HG03378 (cell line): Measurements from ENCODE around the gene SRXN1.

Experiments
- ATAC-seq: cut with Tn5 transposase; IDR thresholded peaks from one replicate; pipeline ENCODE4 v1.9.1; 2021; ENCODE audit warnings: mild to moderate bottlenecking, moderate library complexity; ENCODE audit not compliant: unreplicated experiment

SRXN1 gene

DNA sequence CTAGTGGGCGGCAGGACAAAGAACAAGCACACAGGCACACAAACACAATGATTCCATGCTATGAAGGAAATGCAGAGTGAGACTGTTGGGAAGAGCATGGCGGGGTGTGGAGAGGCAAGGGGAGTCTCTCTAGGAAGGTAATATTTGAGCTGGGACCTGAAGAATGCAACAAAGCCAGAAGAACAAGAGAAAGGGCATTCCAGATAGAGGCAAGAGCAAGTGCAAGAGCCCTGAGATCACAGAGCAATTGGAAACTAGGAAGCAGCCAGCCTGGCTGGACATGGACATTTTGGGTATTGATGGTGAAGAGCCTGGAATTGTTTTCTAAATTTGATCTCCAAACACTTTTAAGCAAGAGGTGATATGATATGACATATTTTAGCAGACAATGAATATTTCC lies 15.4 kb downstream of the SRXN1 start:
- ATAC-seq = no peak

DNA sequence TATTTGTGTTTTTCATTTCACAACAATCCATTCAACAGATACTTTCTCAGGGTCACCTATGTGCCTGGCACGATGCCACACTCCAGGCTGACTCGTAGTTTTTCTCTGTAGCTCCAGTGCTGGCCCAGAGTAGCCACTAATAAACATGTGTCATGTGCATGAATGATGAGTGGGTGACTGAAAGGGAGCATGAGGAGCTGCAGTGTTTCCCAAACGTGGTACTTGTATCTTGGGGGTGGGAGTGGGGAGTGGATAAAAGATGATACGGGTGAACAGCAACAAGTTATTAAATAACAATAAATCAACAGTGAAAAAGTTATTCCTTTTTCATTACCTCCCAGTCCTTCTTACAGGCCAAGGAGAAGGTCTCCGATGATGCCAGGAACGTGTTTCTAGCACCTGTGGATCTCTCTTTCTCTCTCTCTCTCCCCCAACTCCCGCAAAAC lies 17.1 kb downstream of the SRXN1 start:
- no peak for ATAC-seq

DNA sequence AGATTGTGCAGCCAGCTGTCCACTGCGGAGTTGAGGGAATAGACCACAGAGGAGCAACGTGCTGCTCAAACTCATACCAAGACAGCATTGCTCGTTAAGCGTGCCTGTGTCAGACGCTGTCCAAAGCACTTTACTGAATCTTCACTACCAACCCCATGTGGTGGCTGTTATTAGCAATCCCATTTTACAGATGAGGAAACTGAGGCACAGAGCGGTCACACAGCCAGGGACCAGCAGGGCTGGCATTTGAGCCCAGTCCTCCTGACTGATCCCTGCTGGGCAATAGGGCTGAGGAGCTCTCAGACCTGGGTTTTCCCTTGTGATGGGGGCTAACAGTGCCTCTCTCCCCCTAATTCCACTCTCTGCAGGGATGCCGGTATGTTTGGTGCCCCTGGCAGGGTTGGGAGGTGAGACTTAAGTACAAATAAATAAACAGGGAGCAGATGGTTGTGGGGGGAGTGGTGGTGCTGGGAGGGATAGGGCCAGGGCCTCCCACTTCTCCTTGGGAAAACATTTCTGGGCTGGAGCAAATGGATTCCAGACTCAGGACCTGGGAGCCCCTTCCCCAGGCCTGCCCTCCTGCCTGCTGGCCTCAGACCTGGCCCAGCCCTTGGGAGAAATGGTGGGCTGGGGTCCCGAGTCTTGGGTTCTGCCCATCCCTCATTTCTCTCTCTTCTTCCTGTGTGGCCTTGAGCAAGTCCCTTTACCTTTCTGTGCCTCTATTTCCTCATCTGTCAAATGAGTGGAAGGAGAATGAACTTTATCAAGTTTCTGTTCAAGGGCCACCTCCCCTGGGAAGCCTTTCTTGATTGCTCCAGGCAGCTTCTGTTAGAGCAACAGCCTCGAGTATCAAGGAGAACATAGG lies 17.7 kb downstream of the SRXN1 start:
- ATAC-seq = no peak

DNA sequence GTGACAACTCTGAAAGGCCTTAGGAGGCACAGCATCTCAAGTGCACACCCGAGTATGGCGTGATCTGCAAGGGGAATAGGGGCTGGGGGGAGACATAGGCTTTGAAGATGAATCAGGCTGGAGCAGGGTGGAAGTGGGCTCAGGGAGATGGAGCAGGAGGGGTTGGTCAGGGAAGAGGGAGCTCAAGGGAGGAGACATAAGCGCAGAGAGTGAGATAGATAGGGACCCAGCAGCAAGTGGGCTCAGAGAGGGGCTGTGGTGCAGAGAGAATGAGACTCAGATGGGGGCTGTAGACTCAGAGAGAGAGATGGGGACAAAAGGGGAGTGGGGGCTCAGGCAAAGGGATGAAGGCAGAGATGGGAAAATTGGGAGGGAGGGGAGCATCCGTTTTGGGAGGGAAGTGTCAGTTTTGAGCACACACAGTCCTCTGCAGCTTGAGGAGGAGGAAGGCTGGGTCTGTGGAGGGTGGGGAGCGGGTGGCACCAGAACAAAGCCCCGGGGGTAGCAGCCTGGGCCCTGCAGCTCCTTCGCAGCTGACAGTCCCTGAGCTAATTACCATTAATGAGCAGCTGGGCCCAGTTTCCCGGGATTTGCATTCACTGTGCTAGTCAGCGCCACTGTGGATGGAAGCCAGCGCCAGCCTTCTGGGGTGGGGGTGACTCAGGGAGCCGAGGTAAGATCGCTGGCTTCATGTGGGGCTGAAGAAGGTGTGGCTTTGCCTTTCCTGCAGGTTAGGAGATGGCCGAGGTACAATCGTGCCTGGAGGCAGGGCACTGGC lies 18.7 kb downstream of the SRXN1 start:
- ATAC-seq = no peak

DNA sequence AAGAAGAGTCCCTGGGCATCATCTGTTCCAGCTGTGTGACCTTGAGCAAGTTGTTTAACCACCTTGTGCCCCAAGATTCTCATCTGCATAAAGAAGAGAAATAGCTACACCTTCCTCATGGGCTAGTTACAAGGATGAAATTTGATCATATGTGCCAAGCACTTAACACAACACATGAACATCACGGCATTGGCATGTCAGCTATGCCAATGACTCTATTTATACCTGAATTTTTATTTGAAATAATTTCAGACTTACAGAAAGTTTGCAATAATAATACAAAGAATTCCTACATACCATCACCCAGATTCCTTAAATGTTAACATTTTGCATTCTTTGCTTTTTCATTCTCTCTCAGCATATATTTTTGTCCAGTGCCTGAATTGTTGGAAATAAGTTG lies 21.9 kb downstream of the SRXN1 start:
- ATAC-seq = no peak

DNA sequence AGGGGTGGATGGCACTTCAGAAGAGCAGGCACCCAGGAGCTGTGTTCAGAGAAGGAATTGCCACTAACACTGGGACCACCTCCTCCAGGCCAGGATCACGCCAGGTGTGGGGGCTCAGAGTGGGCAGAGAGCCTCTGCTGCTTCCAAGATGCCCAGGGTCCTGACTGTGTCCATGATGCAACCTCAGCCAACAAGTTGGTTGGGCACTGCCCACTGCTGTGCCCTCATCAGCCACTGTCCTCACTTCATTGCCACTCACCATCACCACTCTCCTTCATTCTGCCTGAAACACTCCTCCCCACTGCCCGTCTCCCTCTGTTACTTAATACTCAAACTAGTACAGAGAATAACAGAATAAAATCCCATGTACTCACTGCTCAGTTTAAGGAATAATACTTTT lies 26.4 kb downstream of the SRXN1 start:
- no peak for ATAC-seq

DNA sequence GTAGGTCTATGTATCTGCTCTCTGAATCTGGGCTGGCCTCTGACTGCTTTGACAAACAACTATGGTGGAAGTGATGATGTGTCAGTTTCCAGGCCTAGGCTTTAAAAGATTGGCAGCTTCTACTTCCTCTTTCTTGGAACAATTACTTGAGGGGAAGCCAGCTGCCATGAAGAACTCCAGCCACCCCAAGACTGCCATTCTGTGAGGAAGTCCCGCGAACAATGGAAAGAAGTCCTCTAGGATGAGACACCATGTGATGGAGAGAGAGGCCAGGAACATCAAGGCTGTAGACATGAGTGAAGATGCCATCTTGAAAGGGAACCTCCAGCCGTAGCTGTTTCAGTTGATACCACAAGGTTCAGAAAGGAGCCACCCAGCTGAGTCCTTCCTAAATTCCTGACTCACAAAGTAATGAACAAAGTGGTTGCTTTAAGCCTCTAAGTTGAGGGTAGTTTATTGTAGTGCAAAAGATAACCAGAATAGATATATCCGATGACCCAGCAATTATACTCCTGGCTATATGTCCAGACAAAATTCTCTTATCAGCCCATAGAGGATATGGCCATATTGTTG lies 27.6 kb downstream of the SRXN1 start:
- ATAC-seq = no peak

DNA sequence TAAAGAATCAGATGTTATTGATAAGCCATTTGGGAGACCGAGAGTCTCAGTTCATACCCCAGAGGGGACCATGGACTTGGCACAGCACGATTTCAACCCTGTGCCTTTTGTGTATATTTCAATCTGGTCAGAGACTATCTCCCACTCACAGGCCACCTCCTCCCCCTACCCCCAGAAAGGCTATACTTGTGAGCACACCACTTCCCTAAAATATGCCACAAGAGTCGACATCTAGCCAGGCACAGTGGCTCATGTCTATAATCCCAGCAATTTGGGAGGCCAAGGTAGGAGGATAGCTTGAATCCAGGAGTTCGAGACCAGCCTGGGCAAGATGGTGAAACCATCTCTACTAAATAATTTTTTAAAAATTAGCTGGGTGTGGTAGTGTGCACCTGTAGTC lies 29.3 kb downstream of the SRXN1 start:
- no peak for ATAC-seq

DNA sequence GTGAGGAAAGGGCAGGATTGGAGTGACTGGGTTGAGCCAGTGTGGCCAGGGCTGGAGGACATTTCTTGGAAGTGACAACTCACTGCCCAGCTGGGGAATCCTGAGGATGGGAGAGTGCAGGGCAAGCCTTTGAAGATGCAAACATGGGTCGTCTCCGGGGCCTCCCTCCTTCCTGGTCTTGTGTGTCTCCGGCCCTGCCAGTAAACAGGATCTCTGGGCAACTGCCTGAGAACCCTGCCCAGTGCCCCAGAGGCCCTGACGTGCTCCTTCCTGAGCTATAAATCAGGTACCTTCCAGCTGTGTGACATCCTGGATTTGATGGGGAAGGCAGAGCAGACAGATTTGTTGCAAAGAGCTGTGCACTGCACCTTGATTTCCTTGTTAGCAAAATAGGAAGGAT lies 30.0 kb downstream of the SRXN1 start:
- no peak for ATAC-seq

DNA sequence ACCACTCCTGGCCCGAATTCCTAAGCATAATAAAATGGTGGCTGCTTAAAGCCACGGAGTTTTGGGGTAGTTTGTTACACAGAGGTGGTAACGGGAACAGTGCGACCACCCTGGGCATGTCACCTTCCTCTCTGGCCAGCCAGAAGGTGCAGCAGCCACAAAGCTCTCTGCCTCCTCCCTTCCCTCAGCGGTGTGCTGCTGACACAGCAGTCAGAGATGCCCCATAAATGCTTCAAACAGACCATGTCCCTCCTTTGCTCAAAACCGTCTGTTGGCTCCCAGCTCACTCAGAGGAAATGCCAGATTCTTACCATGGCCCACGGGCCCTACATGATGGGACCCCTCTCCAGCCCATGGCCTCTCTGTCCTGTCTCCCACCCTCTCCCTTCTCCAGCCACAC lies 30.8 kb downstream of the SRXN1 start:
- no peak for ATAC-seq

DNA sequence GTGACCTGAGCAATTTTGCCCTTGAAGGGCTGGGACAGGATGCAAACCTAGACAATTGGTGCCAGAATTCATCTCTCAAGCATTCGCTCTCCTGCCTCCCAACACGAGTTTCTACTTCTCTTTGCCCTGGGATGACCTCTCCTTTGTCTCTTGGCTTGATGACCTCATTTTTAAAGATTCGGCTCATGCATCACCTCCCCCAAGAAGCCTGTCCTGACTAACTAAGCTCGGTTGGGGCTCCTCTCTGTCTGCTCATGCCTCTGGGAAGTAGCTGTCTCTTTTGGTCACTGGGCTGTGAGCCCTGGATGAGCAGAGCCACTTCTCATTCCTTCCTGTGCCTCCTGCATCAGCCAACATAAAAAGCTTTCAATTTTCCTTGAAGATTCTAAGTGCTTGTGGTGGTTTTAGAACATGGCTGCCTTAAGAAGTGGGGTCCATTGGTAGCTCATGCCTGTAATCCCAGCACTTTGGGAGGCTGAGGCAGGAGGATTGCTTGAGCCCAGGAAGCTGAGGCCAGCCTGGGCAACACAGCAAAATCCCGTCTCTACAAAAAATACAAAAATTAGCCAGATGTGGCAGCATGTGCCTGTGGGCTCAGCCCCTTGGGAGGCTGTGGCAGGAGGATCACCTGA lies 31.8 kb downstream of the SRXN1 start:
- ATAC-seq = no peak

DNA sequence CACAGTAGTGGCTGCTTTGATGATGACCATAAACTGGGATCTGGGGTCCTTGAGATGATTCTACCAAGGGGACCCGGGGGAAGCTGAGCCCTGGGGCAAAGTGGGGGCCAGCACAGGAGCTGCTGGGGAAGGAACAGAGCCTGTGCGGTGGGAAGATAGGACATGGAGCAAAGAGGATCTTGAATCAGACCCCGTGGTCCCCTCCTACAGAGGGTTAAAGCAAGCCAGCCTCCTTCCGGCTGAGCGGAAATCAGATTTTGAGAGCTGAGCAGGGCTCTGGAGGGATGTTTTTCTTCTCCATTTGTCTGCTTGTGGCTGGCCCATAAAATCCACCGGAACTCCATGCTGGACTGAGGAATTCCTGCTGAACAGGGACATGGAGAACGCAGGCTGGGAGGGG lies 32.8 kb downstream of the SRXN1 start:
- ATAC-seq = no peak

DNA sequence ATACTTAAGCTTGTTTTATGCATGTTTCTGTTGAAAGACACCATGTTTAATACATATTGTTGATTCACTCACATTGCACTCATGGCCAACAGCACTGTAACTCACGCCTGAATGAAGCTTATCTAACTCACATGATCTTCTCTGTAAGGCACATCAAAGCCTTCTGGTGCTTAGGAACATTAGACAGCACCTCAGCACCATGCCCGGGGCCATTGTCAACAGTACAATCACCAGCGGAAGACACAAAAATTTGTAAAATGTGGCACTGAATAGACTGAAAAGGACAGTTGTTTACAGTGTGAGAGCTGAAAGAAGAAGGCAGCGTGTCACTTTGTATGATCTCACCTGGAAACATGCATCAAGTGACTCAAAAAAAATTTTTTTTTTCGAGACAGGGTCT lies 34.0 kb downstream of the SRXN1 start:
- no peak for ATAC-seq

DNA sequence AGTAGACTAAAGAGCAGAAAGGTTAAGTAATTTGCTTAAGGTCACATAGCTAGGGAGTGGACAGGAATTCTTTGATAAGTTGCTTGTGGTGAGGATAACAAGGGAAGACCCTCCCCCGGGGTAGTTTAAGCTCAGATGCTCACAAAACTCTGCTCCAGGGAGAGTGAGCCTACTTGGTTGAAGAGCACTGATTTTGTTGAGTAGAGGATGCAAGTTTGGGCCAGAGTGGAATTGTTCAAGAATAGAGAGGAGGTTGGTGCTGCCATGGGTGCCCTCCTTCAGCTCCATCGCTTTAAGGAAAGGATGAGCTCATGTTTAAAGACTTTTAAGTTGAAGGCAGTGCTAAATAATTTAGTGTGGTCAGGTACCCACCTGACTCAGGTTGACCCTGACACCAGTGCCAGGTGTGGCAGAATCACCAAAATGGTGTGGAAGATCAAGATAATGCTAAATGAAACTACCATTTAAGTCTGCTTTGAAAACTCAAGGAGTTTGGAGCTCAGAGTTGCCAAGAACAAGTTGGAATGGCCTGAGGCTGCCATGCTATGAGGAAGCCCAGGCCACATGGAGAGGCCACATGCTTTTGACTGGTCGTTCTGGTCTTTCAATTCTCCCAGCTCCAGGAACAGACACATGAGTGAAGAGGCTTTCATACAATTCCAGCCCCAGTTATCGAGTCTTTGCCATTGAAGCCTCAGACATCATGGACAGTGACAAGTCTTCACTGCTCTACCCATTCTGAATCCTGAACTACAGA lies 34.9 kb downstream of the SRXN1 start:
- no peak for ATAC-seq

DNA sequence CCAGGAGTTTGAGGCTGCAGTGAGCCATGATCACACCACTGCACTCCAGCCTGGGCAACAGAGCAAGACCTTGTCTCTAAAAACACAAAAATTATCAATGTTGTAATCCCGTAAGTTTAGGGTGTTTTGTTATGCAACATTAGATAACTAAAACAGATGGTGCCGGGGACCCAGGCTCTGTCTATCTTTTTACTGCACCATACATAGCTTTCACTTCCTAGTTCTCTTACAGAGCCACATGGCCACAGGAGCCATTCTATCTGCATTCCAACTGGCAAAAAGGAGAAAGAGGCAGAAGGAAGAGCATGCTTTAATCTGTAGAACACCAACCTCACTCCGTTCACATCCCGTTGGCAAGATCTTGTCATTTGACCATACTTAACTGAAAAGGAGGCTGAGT lies 37.5 kb downstream of the SRXN1 start:
- ATAC-seq = no peak

DNA sequence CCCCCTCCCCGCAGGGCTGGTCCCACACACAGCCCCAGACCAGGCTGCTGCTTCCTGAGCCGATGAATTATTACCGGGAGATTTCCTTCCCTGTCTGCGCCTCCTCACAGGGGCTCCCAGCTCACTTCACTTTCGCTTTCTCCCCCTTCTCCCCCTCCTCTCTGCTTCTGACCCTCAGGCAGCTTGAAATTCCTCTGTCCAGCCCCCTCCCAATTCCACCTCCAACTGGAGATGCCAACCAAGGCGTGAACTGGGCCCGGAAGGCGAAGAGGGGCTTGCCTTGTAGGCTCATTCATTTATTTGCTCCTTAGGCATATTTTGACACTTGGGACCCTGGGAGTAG lies 41.2 kb downstream of the SRXN1 start:
- ATAC-seq = no peak

DNA sequence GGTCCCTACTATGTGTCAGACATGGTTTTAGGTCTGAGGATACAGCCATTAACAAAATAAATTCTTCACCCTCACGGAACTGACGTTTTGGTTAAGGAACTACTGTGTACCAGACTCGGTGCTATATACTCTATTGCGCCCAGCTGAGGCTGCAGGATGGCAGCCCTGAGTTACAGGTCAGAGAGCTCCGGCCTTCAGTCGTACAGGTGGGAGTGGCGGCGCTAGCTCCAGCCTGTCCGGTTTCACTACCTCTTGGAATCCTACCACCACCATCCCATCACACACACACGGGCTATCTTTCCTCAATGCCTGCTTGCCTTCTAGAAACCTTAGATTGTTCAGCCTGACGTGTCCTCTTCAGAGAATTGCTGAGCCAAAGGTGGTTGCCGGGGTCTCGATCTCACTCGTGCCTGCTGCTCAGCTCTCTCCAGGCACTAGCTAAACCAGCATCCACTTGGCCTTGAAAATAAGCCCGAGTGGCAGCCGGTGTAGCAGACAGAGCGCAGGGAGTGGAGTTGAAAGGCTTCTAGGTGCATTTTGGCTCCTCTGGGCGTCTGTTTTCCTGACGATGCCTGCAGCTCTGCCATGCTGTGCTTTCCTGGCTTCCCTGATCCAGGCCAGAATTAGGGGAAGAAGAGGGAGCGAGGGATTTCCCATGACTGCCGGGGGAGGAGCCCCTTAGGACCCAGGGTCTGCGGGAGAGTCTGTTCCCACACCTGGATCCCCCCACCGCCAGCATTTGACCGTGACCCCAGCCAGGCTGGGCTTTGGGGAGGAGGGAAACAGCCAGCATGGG lies 41.8 kb downstream of the SRXN1 start:
- ATAC-seq = no peak

DNA sequence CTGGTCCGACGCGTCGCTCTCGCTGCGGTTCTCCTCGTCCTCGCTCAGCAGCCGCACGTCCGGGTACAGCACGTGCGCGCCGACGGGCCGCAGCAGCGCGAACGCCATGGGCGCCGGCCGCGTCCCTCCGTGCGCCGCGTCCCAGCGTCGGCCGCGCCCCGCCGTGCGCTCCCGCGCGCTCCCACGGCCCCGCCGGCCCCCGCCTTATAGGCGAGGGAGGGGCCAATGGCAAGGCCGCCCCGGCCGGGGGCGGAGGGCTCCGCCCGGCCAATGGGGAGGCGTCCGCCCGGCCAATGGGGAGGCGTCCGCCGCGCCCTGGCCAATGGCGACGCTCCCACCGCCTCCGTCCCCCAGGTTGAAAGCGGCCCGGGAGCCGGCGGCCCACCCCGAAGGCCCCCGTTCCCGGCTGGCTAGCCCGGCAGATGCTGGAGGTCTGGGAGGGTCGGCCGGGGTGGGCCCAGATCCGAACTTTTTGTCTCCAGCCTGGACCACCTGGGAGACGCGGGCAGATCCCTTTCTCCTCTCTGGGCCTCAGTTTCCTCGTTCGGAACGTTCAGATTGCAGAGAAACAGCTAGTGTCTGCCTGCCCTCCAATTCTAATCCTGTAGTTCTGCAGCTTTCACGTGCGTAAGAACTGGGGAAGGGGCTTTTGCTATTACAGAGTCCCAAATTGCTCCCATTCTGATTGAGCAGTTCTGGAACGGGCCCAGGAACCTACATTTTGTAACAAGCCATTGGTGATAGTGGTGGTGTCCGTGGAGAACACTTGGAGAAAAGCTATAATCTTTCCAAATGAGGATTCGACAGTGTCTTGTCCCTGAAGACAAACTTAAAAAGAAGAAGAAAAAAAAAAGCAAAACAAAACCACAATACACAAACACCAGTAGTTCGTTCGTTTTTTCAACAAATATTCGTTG lies 42.6 kb downstream of the SRXN1 start, which contains the start of gene TCF15:
Gene TCF15 (minus strand): TSS at position 180 of the 917 bp plus-strand sequence. CDS start 72 bp downstream, at position 108.
- no peak for ATAC-seq
